ENCODE measurements around the gene FHIT. TPM values are rescaled to one million over a fixed set of nuclear protein-coding genes. Genes with fewer than 3 reads are reported as not detected.

Gene FHIT
- total RNA-seq, 1 donor from 2014 or later, result 11.7 TPM

DNA sequence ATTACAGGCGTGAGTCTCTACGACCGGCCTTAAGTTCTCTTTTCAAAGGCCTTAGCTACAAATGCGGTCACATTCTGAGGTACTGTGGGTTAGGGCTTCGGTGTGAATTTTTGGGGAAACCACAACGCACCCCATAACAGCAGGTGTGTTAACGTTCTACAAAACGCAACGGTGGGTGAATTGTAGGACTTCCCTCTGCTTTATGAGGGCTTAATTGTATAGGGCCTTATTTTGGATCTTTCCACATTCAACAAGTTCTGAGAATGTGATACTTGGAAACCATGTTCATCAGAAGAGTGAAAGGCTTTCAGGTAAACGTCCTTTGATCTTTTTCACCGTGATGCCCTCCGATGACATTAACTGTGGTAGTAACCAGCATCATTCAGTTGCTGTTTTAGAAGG, 1202.8 kb downstream of the FHIT start:
- H3K27me3 Mint-ChIP-seq, result peaks cover 25% of the 10 kb centered on the region
- peaks cover 4% of the 10 kb centered on the region for H3K9me3 Mint-ChIP-seq
- H3K27ac Mint-ChIP-seq, result no peak overlapping the region
- TF ChIP-seq, protein P1, sequence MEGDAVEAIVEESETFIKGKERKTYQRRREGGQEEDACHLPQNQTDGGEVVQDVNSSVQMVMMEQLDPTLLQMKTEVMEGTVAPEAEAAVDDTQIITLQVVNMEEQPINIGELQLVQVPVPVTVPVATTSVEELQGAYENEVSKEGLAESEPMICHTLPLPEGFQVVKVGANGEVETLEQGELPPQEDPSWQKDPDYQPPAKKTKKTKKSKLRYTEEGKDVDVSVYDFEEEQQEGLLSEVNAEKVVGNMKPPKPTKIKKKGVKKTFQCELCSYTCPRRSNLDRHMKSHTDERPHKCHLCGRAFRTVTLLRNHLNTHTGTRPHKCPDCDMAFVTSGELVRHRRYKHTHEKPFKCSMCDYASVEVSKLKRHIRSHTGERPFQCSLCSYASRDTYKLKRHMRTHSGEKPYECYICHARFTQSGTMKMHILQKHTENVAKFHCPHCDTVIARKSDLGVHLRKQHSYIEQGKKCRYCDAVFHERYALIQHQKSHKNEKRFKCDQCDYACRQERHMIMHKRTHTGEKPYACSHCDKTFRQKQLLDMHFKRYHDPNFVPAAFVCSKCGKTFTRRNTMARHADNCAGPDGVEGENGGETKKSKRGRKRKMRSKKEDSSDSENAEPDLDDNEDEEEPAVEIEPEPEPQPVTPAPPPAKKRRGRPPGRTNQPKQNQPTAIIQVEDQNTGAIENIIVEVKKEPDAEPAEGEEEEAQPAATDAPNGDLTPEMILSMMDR (conservative IDR thresholded peaks at IDR 0.05), result no peak
- DNase-seq (ENCODE audit: extremely low spot score, unreplicated experiment), result no peak
- no peak overlapping the region for H3K4me3 Mint-ChIP-seq
- no peaks in the 10 kb centered on the region for H3K4me1 Mint-ChIP-seq (ENCODE audit: unreplicated experiment)
- H3K36me3 Mint-ChIP-seq, result no peaks in the 10 kb centered on the region

DNA sequence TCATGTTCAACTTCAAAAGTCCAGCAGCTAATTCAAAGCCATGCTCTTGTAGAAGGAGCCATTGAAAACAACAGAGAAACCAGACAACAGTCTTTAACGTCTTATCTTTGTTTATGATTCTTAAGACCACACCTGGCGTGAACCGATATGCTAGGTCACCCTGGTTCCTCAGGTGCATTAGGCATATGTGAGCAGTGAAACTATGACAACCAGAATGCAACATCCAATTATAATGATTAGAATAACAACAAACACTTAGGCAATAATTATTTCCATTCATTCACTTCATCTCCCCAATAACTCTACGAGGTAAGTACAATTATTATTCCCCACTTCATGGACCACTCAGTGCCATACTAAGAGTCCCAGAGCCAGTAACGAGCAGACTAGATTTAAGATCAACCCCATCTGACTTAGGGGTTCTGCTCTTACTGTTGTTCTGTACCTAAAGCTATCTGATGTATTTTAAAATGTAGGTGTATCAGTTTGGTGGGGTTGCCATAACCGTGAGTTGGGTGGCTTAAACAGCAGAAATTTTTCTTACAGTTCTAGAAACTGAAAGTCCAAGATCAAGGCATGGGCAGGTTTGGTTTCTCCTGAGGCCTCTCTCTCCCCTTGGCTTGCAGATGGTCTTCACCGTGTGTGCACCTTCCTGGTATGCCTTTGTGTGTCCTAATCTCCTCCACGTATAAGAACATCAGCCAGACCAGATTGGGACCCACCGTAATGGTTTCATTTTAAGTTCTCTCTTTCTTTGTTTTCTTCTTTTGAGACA, 1203.6 kb downstream of the FHIT start:
- TF ChIP-seq, protein P1 (conservative IDR thresholded peaks at IDR 0.05), result no peak
- no peaks in the 10 kb centered on the region for H3K36me3 Mint-ChIP-seq
- no peak for DNase-seq (ENCODE audit: extremely low spot score, unreplicated experiment)
- H3K27me3 Mint-ChIP-seq, result peaks cover 18% of the 10 kb centered on the region
- no peak overlapping the region for H3K27ac Mint-ChIP-seq
- H3K4me1 Mint-ChIP-seq (ENCODE audit: unreplicated experiment), result no peaks in the 10 kb centered on the region
- peaks cover 4% of the 10 kb centered on the region for H3K9me3 Mint-ChIP-seq
- H3K4me3 Mint-ChIP-seq, result no peak overlapping the region

GRCh38 chr3:60046210-60046609, 1205.0 kb downstream of the FHIT start:
- H3K9me3 Mint-ChIP-seq, result peaks cover 4% of the 10 kb centered on the region
- no peaks in the 10 kb centered on the region for H3K4me1 Mint-ChIP-seq (ENCODE audit: unreplicated experiment)
- peaks cover 19% of the 10 kb centered on the region for H3K27me3 Mint-ChIP-seq
- DNase-seq (ENCODE audit: extremely low spot score, unreplicated experiment), result no peak
- peak overlapping the region; percentile 68 for H3K4me3 Mint-ChIP-seq
- H3K36me3 Mint-ChIP-seq, result no peaks in the 10 kb centered on the region
- TF ChIP-seq, protein P1 (conservative IDR thresholded peaks at IDR 0.05), result no peak
- H3K27ac Mint-ChIP-seq, result no peak overlapping the region

- no peaks in the 10 kb centered on the region for H3K36me3 Mint-ChIP-seq
- H3K9me3 Mint-ChIP-seq, result peaks cover 4% of the 10 kb centered on the region
- no peaks in the 10 kb centered on the region for H3K4me1 Mint-ChIP-seq (ENCODE audit: unreplicated experiment)
- H3K27ac Mint-ChIP-seq, result no peak overlapping the region
- H3K4me3 Mint-ChIP-seq, result no peak overlapping the region
- peaks cover 22% of the 10 kb centered on the region for H3K27me3 Mint-ChIP-seq
- TF ChIP-seq, protein P1 (conservative IDR thresholded peaks at IDR 0.05), result no peak
- DNase-seq (ENCODE audit: extremely low spot score, unreplicated experiment), result no peak
Observed at GRCh38 chr3:60045686-60046085, 1205.6 kb downstream of the FHIT start.

- Mint-ChIP-seq H3K4me1 (ENCODE audit: unreplicated experiment) (no peaks in the 10 kb centered on the region), H3K27ac (no peak overlapping the region), H3K9me3 (peaks cover 11% of the 10 kb centered on the region), H3K36me3 (no peaks in the 10 kb centered on the region), H3K27me3 (peaks cover 3% of the 10 kb centered on the region), H3K4me3 (no peak overlapping the region)
- no peak for DNase-seq (ENCODE audit: extremely low spot score, unreplicated experiment)
- TF ChIP-seq, protein P1 (conservative IDR thresholded peaks at IDR 0.05), result no peak
Observed at GRCh38 chr3:60036803-60037202, 1214.4 kb downstream of the FHIT start.
